ENCODE measurements around the gene LILRA1. TPM values are rescaled to one million over a fixed set of nuclear protein-coding genes. Genes with fewer than 3 reads are reported as not detected.
A peak's percentile ranks its signal among the peaks of the same experiment; 100 is the strongest.
"Not testable (repeated sequence)": the region's sequence is repeated elsewhere in the genome, so short reads cannot be mapped to it uniquely, and the experiment has no call there.

The LILRA1 gene
- total and polyA plus RNA-seq, 9 of the 15 experiments (the other 6 are each of a cell fraction or from before 2014, with no cell fraction given) = not detected

- BruUV-seq (replicated peaks); H3K4me2 ChIP-seq (ENCODE audit: insufficient read depth, low read length); intact Hi-C loops (cut with micrococcal nuclease): not testable (repeated sequence)
Measured at GRCh38 chr19:54624934-54625730, 31.7 kb downstream of the LILRA1 start.

GRCh38 chr19:54626757-54627156 is 33.3 kb downstream of the LILRA1 start:
- no peak for FAIRE-seq
- peaks cover 3 to 24% of the 10 kb centered on the region in 2 experiments; a peak in 3 of 5 replicates for H3K27me3 ChIP-seq (ENCODE audit: control insufficient read depth in 2 of 2, insufficient read depth in 2 of 2, low read length in 2 of 2)
- POLR2A ChIA-PET = interaction anchor here (0.5 to 1.2 kb wide), 2 partner anchors 10 to 178 kb away, joined by 3 to 4 read pairs; partner anchors contain the start of gene LENG8

More at GRCh38 chr19:54624934-54625730, 31.7 kb downstream of the LILRA1 start:
- ATAC-seq; FAIRE-seq; H3K79me2 ChIP-seq (ENCODE audit: control insufficient read depth, insufficient read depth, low read length); H2AFZ ChIP-seq (ENCODE audit: low read depth, low read length); in situ Hi-C loops (cut with MboI); H3K9me3 ChIP-seq (replicated peaks; ENCODE audit: control insufficient read depth, insufficient read depth, low read depth, low read length); H3K9ac ChIP-seq (ENCODE audit: insufficient read depth in 1 of 2, low read depth in 2 of 2, low read length in 2 of 2); H3K9me1 ChIP-seq (ENCODE audit: control insufficient read depth, insufficient read depth, low read length); DNase-seq (ENCODE audit: extremely low read depth in 1 of 4, low spot score in 3 of 4); H4K20me1 ChIP-seq (replicated peaks; ENCODE audit: control insufficient read depth, insufficient read depth, low read length); H3K4me1 ChIP-seq (replicated peaks in 1 of 2; ENCODE audit: control insufficient read depth in 2 of 2, insufficient read depth in 2 of 2, low read length in 2 of 2); POLR2A ChIA-PET; H3K4me3 ChIP-seq; H3K36me3 ChIP-seq (ENCODE audit: control insufficient read depth, insufficient read depth, low read length); H3K27ac ChIP-seq (ENCODE audit: extremely low read depth, low read depth, low read length): not testable (repeated sequence)
- peaks cover 3 to 12% of the 10 kb centered on the region in 2 experiments; a peak in 3 of 5 replicates for H3K27me3 ChIP-seq (ENCODE audit: control insufficient read depth in 2 of 2, insufficient read depth in 2 of 2, low read length in 2 of 2)
- CTCF ChIA-PET (ENCODE audit: low intra/inter-chr PET ratio) = interaction anchor here (0.6 kb wide), 1 partner anchor 298 kb away, joined by 3 read pairs; no protein-coding TSS in a partner anchor
- WGBS (ENCODE audit: insufficient coverage, low coverage, missing lambda C conversion rate) = 0% methylated on average over 8 of the region's 15 CpGs

More at GRCh38 chr19:54626757-54627156, 33.3 kb downstream of the LILRA1 start:
- ATAC-seq = no peak
- no peak for DNase-seq (ENCODE audit: extremely low read depth in 1 of 4, low spot score in 3 of 4)
- TF ChIP-seq RBM39 (optimal IDR thresholded peaks at IDR 0.05; ENCODE audit: low read depth, low read length) (no peak), BHLHE40 (IDR thresholded peaks at IDR 0.05; ENCODE audit: low read length) (peak; percentile 24; the same call in 1 of the 2 replicates), SNIP1 (IDR thresholded peaks at IDR 0.05; ENCODE audit: low read depth) (no peak), YBX1 (IDR thresholded peaks at IDR 0.05) (no peak), PYGO2 (tag; IDR thresholded peaks at IDR 0.05) (no peak)
- TF ChIP-seq, protein P1, sequence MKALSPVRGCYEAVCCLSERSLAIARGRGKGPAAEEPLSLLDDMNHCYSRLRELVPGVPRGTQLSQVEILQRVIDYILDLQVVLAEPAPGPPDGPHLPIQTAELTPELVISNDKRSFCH (CRISPR knock-in tag; IDR thresholded peaks at IDR 0.05) = no peak
- TF ChIP-seq, protein P1 (tag; IDR thresholded peaks at IDR 0.05) = no peak
- no peak overlapping the region for H3K4me3 ChIP-seq
- no peaks in the 10 kb centered on the region for H3K9me3 ChIP-seq (replicated peaks; ENCODE audit: control insufficient read depth, insufficient read depth, low read depth, low read length)
- H4K20me1 ChIP-seq (replicated peaks; ENCODE audit: control insufficient read depth, insufficient read depth, low read length) = no peaks in the 10 kb centered on the region
- no peaks in the 10 kb centered on the region for H3K4me1 ChIP-seq (replicated peaks in 1 of 2; ENCODE audit: control insufficient read depth in 2 of 2, insufficient read depth in 2 of 2, low read length in 2 of 2)
- intact Hi-C loops (cut with micrococcal nuclease) = no loop called here
- 1% methylated on average over 8 of the region's 8 CpGs for WGBS (ENCODE audit: insufficient coverage, low coverage, missing lambda C conversion rate)
- H3K36me3 ChIP-seq (ENCODE audit: control insufficient read depth, insufficient read depth, low read length) = no peaks in the 10 kb centered on the region
- H3K9ac ChIP-seq (ENCODE audit: insufficient read depth in 1 of 2, low read depth in 2 of 2, low read length in 2 of 2) = no peak overlapping the region
- no peaks in the 10 kb centered on the region for H3K9me1 ChIP-seq (ENCODE audit: control insufficient read depth, insufficient read depth, low read length)
- in situ Hi-C loops (cut with MboI) = no loop called here
- no peak overlapping the region for H3K27ac ChIP-seq (ENCODE audit: extremely low read depth, low read depth, low read length)
- no peak overlapping the region for H2AFZ ChIP-seq (ENCODE audit: low read depth, low read length)
- H3K4me2 ChIP-seq (ENCODE audit: insufficient read depth, low read length) = no peak overlapping the region
- CTCF ChIA-PET (ENCODE audit: low intra/inter-chr PET ratio) = no interaction called here
- H3K79me2 ChIP-seq (ENCODE audit: control insufficient read depth, insufficient read depth, low read length) = no peaks in the 10 kb centered on the region
- BruUV-seq (replicated peaks) = no TSS peak

Measured in K562 (cell line).